NCI-H510A (cell line): ENCODE measurements around the gene CXCR3.
"Not testable (repeated sequence)": the region's sequence is repeated elsewhere in the genome, so short reads cannot be mapped to it uniquely, and the experiment has no call there.

ENCODE experiments used
- DNase-seq: peaks from one replicate; lab custom pipeline; 2025; lab: John Stamatoyannopoulos, UW

The CXCR3 gene

GRCh38 chrX:71636438-71637252 is 18.3 kb upstream of the CXCR3 start:
- peak; percentile 39 for DNase-seq

DNA sequence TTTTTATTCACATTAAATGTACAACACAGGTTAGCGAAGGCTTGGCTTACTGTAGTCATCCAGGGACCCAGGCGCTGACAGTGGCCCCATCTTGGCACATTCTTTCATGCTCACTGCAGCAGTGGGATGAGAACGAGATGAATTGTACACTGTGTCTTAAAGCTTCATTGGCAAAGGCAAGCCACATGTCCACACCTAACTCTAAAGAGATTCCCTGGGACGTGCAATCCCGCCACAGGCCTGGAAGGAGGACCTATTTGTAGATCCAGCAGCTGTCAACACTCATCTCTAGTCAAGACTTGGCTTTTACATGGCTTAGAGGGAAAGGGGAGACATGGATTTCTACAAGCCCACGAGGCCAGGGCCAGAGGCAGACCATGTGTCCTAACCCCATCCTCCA is 16.1 kb upstream of the CXCR3 start:
- no peak for DNase-seq

DNA sequence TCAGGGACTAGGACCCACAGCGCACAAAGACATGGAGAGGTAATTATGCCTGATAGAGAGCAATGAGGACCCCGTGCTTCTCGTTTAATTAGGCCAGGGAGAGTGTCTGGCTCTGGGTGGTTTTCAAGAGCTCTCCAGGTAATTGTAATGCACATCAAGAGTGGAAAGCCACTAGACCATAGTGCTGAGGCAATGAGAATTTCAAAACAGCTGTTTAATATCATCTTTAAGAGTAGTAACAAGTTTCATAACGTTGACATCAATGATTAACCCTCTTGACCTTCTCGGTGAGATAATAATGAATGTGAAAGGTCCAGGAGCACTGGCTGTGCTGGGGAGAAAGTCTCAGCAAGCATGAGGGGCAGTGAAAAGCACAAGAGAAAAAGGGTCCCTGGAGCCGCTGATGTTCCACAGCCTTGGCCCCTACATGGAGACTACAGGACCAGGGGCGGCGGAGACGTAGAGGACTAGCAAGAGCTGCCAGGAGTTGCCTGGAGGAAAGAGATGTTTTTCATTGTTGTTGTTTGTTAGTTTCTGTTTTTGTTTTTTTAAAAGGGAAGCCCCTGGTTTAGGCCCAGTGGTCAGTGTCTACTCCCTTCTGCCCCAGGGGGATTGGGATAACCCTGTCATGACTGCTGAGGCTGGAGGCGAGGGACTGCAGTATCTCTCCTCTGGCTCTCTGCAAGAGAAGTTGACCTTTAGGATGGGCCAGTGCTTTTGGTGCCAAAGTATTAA is 14.8 kb upstream of the CXCR3 start:
- peak; percentile 37 for DNase-seq

DNA sequence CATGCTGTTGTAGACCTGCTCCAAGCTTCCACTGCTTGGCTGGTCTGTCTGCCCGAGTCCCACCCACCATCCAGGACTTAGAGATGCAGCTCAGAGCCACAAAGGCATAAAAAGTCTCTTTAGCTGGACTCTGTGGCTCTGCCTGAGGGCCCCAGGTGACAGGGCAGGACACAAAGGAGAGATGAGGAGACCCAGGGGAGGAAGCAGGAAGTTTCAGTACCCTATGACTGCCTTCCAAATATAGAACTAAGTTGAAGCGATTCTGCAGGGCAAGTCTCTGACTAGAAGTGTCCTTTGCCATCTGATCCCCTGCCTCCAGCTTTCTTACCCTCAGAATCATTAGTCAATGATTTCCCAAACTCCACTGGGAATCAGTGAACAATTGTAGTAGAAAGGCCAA is 11.2 kb upstream of the CXCR3 start:
- no peak for DNase-seq

- DNase-seq: no peak
Measured at GRCh38 chrX:71627588-71628404, 9.5 kb upstream of the CXCR3 start.

- DNase-seq: no peak
Measured at GRCh38 chrX:71626576-71626975, 8.3 kb upstream of the CXCR3 start.

DNA sequence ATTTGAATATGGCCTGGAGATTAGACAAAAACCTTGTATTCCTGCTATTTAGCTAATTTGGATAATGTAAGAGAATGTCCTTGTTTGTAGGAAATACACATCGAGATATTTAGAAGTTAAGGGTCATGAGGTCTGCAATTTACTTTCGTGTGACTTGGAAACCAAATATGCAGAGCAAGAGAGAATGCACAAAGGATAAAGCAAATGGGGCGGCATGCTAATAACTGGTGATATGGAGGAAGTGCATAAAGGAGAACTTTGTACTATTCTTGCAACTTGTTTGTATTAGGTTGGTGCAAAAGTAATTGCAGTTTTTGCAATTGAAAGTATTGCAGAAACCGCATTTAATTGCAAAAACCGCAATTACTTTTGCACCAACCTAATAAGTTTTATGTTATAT is 7.2 kb upstream of the CXCR3 start:
- DNase-seq: no peak

DNA sequence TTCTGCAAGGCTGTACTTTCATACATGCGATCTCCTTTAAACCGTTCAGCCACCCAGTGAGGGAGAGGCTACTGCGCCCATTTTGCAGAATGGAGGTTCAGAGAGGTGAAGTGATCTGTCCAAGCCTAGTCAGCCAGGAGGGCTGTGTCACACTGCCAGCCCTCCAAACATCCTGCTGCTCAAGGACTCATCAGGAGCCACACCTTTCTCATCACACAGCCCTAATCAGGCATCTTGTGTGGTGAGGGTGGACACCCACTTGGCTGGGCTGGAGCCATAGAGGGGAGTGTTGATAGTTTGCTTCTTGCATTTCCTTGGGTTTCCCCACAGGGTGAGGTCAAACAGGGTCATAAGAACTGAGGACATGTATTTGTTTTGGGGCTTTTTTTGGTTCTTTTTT is 5.4 kb upstream of the CXCR3 start:
- no peak for DNase-seq

GRCh38 chrX:71622576-71623450 is 4.5 kb upstream of the CXCR3 start:
- DNase-seq: peak; percentile 64

DNA sequence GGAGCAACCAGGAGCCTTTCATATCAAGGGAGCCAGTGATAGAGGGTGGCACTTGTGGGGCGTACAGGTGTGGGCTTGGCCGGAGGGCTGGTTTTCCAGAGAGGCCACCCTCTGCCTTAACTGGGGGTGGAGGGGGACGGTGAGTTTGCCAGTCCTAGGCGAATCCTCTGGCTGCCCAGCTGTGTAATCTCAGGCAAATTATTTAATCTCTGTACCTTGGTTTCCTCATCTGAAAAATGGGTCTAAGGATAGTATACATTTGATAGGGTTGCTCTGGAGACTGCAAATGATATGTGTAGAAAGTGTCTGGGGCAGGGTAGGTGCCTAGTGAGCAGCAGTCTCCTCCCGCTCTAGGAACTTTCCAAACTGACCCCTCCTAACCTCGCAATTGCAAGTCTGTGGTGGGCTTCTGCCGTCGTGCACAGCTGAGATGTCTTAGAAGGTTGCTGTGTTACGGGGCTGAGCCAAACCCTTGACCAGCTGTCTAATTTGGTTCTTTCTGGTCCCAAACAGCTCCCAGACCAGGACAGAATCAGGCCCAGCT is 3.8 kb upstream of the CXCR3 start:
- DNase-seq: no peak

- no peak for DNase-seq
Measured at GRCh38 chrX:71621603-71622002, 3.3 kb upstream of the CXCR3 start.

- no peak for DNase-seq
Measured at GRCh38 chrX:71619986-71620385, 1.7 kb upstream of the CXCR3 start.

DNA sequence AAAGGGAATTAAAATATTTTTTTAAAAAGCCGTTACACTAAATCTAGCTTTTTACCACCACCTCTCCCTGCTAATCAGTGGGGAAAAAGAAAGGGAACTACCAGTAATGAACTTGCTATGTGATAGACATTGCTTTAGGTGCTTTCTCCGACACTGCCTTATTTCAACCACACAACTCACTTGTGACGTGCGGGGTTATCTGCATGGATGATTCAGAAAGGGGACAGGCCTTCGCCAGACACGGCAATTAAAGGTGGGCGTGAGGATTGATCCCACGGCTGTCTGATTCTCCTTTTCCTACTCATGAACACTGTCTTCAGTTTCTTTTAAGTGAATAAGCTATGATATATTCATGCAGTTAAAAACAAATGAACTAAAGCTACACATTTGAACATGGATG is 882 bp upstream of the CXCR3 start:
- DNase-seq: no peak

DNA sequence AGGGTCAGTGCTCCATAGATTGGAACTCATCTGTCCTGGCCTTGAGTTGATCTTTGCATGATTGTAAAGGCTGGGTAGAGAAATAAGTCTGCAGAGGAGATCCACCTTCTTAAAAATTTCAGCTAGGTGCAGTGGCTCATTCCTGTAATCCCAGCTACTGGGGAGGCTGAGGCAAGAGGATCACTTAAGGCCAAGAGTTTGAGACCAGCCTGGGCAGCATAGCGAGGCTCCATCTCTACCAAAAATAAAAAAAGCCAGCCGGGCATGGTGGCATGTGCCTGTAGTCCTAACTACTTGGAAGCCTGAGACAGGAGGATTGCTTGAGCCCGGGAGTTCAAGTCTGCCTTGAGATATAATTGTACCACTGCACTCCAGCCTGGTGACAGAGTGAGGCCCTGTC is 476 bp upstream of the CXCR3 start:
- DNase-seq: no peak

- DNase-seq: no peak
Measured at GRCh38 chrX:71617742-71618141, 569 bp downstream of the CXCR3 start.

- DNase-seq: no peak
Measured at GRCh38 chrX:71616672-71617529, 1.4 kb downstream of the CXCR3 start.

GRCh38 chrX:71615954-71616353 is 2.4 kb downstream of the CXCR3 start:
- no peak for DNase-seq

- no peak for DNase-seq
Measured at GRCh38 chrX:71615056-71615455, 3.3 kb downstream of the CXCR3 start.

GRCh38 chrX:71612256-71612655 is 6.1 kb downstream of the CXCR3 start:
- no peak for DNase-seq

DNA sequence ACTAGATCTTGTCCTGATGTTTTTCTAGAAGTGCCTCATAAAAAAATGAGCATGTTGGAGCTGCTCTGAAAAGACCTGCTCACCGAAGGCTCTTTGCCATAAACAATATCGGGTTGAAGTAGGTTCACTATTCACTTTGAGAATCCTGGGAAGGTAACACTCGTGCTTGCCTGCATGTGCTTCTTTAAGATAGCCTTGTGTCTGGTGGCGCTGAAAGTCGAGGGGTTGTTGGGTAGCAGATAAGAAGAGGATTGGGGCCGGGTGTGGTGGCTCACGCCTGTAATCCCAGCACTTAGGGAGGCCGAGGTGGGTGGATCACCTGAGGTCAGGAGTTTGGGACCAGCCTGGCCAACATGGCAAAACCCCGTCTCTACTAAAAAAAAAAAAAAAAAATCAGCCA is 6.6 kb downstream of the CXCR3 start:
- not testable (repeated sequence) for DNase-seq
